DMS 273 treated with DMSO at 0.1 percent for 48 hours (cell line): ENCODE results near the gene SSTR5.

Source experiments
- DNase-seq: peaks from one replicate; lab custom pipeline; 2025; lab: John Stamatoyannopoulos, UW

The SSTR5 gene

DNA sequence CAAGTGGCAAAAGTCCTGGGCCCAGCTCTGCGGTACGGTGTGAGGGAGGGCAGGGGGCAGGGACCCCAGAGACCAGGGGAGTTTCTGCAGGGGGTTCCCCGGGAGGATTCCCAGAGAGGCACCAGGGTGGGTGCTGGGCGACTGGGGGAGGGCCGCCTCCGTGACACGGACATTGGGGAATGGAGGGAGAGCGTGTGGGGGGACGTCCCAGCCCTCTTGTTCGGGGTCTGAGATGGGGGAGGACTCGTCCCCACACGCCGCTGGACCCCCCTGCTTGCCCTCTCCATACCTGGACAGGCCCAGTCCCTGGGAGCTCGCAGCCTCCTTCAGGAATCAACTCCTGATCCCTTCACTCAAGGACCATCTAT, 49.8 kb downstream of the SSTR5 start:
- DNase-seq = no peak

DNA sequence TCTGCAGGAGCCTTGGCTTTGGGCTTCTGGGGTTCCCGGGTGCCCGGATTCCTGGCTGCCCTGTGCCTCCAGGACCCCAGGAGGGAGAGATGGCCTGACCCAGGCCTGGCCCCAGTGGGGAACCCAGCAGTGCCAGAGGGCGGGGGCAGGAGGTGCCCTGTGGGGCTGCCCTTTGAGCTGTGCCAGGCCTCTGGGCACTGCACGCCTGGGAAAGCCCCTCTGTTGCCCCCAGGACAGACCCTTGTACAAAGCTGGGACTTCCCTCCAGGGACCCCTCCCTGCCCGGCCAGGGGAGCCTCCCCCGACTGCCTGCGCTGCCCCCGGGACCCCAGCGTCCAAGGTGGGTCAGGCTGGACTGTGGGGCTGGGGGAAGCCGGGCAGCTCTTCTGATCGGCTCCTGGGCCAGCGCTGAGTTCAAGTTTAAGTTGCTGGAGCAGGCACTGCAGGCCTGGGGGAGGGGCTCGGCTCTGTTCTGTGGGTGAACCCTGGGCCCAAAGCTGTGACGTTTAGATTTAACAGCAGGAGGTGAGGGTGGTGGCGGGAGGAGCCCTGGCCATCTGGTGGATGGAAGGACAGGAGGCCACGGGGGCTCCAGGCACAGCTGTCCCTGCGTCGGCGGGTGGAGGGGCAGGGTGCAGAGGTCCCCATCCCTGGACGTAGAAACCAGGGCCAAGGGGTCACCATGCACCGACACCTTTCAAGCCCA, 51.1 kb downstream of the SSTR5 start:
- no peak for DNase-seq

GRCh38 chr16:1124291-1124690, 51.7 kb downstream of the SSTR5 start:
- no peak for DNase-seq

DNA sequence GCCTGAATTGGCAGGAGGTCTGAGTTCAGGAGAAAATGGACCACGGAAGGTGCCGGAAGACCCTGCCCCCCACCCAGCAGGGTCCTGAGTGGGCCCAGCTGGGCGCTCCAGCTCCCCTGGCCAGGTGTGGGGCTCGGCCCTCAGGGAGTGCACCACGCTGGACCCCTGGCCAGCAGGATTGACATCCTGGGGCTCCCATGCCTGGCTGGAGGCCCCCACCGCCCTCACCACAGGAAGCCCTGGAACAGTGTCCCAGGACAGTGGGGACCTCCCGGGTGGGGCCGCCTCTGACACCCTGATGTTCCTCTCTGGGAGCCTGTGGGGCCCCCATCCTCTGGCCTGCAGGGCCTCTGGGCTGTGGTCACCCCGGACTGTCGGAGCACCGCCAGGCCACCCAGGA, 52.2 kb downstream of the SSTR5 start:
- DNase-seq = no peak

DNA sequence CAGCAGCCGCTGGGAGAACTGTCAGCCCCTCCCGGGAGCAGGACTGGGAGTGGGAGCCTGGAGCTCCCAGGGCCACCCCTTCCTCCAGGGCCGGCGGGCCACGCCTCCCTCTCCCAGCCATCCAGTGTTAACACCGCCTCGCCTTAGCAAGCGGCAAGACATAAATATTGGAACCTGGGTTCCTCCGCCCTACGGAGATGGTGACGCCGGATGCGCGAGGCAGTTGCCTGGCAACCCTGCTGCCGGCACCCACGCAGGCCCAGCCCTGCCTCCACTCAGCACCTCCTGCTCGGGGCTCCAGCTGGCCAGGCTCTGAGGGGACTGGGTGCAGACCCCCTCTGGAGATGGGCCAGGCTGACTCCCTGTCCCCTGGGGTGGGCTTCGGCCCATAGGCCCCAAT, 52.9 kb downstream of the SSTR5 start:
- no peak for DNase-seq

- no peak for DNase-seq
Observed at GRCh38 chr16:1126044-1126443, 53.5 kb downstream of the SSTR5 start.

- no peak for DNase-seq
Observed at GRCh38 chr16:1126586-1126985, 54.0 kb downstream of the SSTR5 start.

DNA sequence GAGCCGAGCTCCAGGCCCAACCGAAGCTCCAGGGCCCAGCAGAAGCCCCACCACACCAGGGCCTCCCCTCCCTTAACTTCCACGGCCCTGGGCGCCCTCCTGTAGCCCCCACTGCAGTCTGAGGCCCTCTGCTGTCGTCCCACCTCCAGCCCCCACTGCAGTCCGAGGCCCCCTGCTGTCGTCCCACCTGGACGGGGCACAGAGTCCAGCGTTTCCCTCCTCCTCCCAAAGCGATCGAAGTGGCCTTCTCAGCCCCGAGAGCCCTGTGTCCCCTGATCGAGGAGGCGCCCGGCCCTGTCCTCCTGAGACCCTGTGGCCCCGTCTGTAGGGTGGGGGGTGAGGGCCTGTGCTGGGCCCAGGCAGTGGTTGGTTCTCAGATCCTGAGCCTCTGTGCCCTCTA, 54.6 kb downstream of the SSTR5 start:
- no peak for DNase-seq

GRCh38 chr16:1127971-1128715, 55.6 kb downstream of the SSTR5 start:
- DNase-seq = no peak

DNA sequence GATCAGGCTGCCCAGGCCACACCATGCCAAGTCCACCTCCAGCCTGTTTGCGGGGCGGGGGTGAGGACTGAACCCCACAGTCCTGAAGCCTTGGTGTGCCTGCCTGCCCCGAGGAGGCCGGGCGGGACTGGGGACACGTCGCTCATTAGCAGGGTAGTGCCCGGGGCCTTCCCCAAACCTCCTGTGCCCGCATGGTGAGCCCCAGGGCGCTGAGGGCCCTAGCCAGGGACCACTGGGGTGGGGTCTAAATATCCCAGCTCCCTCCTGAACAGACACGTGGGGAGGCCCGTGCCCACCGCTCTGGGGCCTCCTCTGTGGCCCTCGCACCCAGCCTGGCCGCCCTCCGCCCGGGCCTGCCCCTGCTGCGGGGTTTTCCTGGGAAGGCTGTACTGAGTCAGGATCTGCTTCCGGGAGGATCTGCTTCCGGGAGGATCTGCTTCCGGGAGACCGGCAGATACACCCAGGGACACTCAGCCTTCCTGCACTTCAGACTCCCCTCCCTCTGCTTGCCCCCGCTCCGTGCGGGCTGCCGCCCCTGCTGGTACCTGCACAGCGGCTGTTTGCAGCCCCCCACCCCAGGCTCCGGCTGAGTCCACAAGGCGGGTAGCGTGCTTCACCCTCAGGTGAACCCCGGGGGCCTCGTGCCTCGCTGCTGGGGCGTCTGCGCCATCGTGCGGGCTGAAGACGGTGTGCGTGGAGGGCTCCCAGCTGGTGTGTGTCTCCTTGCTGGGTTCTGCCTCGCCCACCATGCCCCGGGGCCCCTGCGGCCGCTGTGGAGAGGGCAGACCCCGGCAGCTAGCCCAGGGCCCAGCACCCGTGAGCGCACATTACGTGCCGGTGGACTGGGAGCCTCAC, 56.8 kb downstream of the SSTR5 start:
- no peak for DNase-seq

DNA sequence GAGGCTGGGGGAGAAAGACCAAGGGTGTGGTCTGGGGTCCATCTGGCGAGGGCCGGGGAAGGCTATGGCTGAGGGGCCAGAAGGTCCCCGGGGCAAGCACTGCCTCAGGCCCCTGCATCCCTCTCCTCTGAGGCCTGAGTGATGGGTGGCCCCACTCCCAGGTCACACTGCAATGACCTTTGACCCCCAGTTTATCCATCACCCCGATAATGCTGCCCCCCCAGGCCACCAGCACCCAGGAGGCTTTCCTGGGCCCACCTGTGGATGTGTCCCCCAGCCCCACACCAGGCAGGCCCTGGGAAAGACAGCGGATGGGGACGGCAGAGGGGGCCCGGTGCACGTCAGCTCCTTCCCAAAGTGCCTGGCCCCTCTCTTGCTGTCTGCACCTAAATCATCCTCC, 57.8 kb downstream of the SSTR5 start:
- no peak for DNase-seq
